Fibroblast of villous mesenchyme (primary cell): ENCODE results near the gene CPLANE1. TPM values are rescaled to one million over a fixed set of nuclear protein-coding genes. Genes with fewer than 3 reads are reported as not detected.
"Not testable (repeated sequence)": the region's sequence is repeated elsewhere in the genome, so short reads cannot be mapped to it uniquely, and the experiment has no call there.

ENCODE experiments used
- DNase-seq: peaks from one replicate; pipeline ENCODE4 v3.0.0-alpha.2; 2010; ENCODE audit warnings: low read depth
- H3K4me3 ChIP-seq: 2 replicates; pipeline ENCODE4 v1.5.1; 2011; ENCODE audit warnings: low read depth, mild to moderate bottlenecking, low read length
- total RNA-seq: library from RNA; depleted of rRNA; stranded (reverse); fragments of >200 nt; gene quantifications from 2 replicates; pipeline ENCODE4 v1.2.3, GENCODE V29; 2012
- TF ChIP-seq, protein P1 (sequence below): IDR thresholded peaks from 2 replicates; pipeline ENCODE4 v1.5.1; 2012; ENCODE audit warnings: low read depth, mild to moderate bottlenecking, low read length; ENCODE audit not compliant: insufficient read depth

Gene CPLANE1
- total RNA-seq, 1 donor: 39.7 TPM

DNA sequence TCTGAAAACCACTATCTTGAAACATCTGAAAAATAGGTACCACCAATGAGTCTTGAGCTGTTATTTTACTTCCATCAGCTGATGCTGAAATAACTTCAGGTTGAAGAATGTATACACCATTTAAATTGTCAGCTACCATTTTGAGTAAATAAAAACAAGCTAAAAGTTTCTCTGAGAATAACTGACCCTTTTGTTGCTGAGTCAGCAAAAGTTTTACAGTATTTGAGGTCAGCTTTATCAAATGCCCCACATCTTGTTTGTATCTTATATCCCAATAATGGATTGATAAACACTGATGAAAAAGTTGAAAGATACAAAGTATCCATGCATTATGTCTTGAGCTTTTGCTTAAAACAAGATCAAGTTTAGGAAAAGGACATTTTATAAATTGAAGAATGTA, 22.8 kb downstream of the CPLANE1 start:
- TF ChIP-seq, protein P1, sequence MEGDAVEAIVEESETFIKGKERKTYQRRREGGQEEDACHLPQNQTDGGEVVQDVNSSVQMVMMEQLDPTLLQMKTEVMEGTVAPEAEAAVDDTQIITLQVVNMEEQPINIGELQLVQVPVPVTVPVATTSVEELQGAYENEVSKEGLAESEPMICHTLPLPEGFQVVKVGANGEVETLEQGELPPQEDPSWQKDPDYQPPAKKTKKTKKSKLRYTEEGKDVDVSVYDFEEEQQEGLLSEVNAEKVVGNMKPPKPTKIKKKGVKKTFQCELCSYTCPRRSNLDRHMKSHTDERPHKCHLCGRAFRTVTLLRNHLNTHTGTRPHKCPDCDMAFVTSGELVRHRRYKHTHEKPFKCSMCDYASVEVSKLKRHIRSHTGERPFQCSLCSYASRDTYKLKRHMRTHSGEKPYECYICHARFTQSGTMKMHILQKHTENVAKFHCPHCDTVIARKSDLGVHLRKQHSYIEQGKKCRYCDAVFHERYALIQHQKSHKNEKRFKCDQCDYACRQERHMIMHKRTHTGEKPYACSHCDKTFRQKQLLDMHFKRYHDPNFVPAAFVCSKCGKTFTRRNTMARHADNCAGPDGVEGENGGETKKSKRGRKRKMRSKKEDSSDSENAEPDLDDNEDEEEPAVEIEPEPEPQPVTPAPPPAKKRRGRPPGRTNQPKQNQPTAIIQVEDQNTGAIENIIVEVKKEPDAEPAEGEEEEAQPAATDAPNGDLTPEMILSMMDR: no peak
- no peak overlapping the region for H3K4me3 ChIP-seq
- DNase-seq: no peak

DNA sequence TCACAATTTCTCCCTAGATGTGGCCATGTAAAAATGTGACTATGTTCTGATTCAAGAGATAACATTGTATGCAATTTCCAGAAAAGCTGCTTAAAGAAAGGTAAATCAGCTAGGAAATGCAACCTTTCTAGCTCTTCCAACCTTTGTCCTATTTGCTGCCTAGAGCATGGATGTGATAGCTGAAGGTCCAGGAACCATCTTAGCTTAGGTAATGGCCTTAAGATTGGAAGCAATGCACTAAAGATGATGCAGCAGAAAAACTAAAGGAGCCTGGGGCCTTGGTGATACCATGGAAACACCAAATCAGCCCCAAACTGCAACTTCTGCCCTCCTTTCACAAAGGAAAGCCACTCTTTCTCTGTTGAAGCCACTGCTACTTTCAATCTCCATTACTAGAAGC, 27.0 kb downstream of the CPLANE1 start:
- H3K4me3 ChIP-seq: no peak overlapping the region
- TF ChIP-seq, protein P1: no peak
- DNase-seq: no peak

DNA sequence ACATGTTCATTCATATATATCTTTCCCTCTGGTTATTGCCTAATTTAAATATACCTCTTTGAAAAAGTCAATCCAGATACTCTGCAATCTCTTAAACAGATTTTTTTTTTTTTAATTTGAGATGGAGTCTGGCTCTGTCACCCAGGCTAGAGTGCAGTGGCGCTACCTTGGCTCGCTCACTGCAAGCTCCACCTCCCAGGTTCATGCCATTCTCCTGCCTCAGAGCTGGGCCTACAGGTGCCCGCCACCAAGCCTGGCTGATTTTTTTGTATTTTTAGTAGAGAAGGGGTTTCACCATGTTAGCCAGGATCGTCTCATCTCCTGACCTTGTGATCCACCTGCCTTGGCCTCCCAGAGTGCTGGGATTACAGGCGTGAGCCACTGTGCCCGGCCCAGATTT, 28.8 kb downstream of the CPLANE1 start:
- not testable (repeated sequence) for DNase-seq, H3K4me3 ChIP-seq

DNA sequence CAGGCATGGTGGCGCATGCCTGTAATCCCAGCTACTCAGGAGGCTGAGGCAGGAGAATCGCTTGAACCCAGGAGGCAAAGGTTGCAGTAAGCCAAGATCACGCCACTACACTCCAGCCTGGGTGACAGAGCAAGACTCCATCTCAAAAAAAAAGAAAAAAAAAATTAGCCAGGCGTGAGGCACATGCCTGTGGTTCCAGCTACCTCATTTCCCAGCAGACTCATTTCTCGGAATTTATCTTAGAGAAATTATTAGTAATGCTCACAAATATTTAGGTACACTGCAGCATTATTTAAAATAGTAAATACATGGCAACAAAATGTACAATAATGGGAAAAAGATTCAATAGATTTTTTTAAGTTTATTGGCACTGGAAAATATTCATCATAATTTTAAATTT, 29.8 kb downstream of the CPLANE1 start:
- peak; percentile 77 for DNase-seq
- not testable (repeated sequence) for H3K4me3 ChIP-seq

DNA sequence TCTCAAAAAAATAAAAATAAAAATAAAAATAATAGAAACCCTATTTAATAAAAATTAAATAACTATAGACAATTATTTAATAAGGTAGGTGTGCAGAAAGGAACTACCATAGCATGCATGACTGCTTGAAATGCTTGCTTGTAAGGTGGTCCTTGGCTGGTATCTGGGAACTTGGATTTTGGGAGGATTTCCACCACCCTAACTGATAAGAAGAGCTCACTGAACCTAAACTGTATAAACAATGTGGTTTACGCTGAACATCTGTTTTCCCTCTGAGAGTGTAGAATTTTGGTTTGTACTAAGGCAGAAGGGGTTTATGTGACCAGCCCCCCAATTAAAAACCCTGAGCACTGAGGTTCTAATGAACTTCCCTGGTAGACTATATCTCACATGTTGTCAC, 31.2 kb downstream of the CPLANE1 start:
- no peak overlapping the region for H3K4me3 ChIP-seq
- TF ChIP-seq, protein P1: no peak
- DNase-seq: peak; percentile 85

DNA sequence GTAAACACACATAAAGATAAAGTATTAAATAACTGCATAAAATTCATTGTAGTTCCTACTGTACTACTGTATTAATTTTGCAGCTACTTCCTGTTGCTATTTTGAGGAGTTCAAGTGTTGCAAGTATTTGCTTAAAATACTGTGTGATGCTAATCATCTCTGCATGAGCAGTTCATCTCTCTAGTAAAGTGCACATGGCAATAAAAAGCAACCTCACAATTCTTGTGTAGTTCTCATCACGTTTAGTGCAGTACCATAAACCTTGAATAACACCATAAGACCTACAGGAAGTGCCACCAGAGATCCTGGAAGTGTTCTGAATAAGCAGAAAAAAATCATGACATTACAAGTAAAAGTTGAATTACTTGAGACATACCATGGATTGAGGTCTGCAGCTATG, 34.6 kb downstream of the CPLANE1 start:
- TF ChIP-seq, protein P1: no peak
- H3K4me3 ChIP-seq: no peak overlapping the region
- DNase-seq: peak; percentile 54

DNA sequence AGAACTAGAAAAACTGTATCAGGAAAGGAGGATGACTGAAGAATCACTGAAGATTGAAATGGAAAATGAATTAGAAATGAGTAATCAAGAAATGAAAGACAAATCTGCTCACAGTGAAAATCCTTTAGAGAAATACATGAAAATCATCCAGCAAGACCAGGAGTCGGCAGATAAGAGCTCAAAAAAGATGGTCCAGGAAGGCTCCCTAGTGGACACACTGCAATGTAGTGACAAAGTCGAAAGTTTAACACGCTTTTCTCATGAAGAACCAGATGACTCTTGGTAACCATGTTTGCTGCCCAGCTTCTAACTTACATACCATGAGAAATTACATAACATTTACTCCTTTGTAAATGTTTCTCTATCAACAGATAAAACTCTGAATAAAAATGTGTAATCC, 37.1 kb downstream of the CPLANE1 start:
- no peak for DNase-seq
- H3K4me3 ChIP-seq: no peak overlapping the region
- TF ChIP-seq, protein P1: peak; percentile 20

DNA sequence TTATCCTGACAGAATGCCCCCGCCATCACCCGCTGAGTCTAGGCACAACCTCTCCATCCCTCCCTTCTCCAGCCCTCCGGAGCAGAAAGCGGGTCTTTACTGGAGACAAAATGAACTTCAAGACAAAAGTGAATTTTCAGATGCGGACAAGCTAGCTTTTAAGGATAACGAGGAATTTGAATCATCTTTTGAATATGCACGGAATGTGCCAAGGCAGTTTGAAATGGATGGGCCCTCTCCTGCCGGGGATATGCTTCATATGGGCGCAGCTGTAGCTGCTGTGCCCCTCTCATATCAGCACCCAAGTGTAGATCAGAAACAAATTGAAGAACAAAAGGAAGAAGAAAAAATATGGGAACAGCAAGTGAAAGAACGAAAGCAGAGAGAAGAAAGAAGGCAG, 37.5 kb downstream of the CPLANE1 start:
- no peak overlapping the region for H3K4me3 ChIP-seq
- TF ChIP-seq, protein P1: no peak
- DNase-seq: no peak
